Neural cell (in vitro differentiated cells): ENCODE results near the gene NCKAP5. TPM values are rescaled to one million over a fixed set of nuclear protein-coding genes. Genes with fewer than 3 reads are reported as not detected.

Source experiments
- H2AFZ ChIP-seq: fragments of 200-600, 300-800 bp; sonication (generic), shearing (Covaris generic); 2 replicates; pipeline ENCODE4 v1.6.0; 2014; ENCODE audit warnings: low read depth, mild to moderate bottlenecking, antibody characterized with exemption, low read length, moderate library complexity
- H3F3A ChIP-seq: fragments of 200-600 bp; shearing (Covaris generic); 2 replicates; pipeline ENCODE4 v1.6.1; 2016; ENCODE audit warnings: mild to moderate bottlenecking, moderate library complexity, mixed read lengths, antibody characterized with exemption, low read length; ENCODE audit not compliant: insufficient read depth, poor library complexity, severe bottlenecking
- H3K27ac ChIP-seq: fragments of 200-600, 300-800 bp; sonication (generic), shearing (Covaris generic); 2 replicates; pipeline ENCODE4 v1.5.1; 2014; ENCODE audit warnings: mild to moderate bottlenecking, low read length, moderate library complexity
- H3K27me3 ChIP-seq: fragments of 300-800, 200-600 bp; sonication (generic), shearing (Covaris generic); 2 replicates; pipeline ENCODE4 v1.6.0; 2014; ENCODE audit warnings: mild to moderate bottlenecking, low read depth, low read length, moderate library complexity; ENCODE audit not compliant: insufficient read depth
- H3K36me3 ChIP-seq: fragments of 300-800, 200-600 bp; sonication (generic), shearing (Covaris generic); 2 replicates; pipeline ENCODE4 v1.5.1; 2014; ENCODE audit warnings: mild to moderate bottlenecking, antibody characterized with exemption, low read length, moderate library complexity; ENCODE audit not compliant: insufficient read depth
- H3K4me2 ChIP-seq: fragments of 300-800, 200-600 bp; sonication (generic), shearing (Covaris generic); 2 replicates; pipeline ENCODE4 v1.6.0; 2014; ENCODE audit warnings: mild to moderate bottlenecking, low read length
- H3K4me3 ChIP-seq: fragments of 300-800, 200-600 bp; sonication (generic), shearing (Covaris generic); 2 replicates; pipeline ENCODE4 v1.5.1; 2014; ENCODE audit warnings: mild to moderate bottlenecking, low read length, moderate library complexity
- H3K79me2 ChIP-seq: fragments of 200-600 bp; shearing (Covaris generic); replicated peaks from 2 replicates; pipeline ENCODE4 v1.6.0; 2014; ENCODE audit warnings: mild to moderate bottlenecking, low read length, moderate library complexity; ENCODE audit not compliant: insufficient read depth
- H3K9ac ChIP-seq: fragments of 300-800, 200-600 bp; sonication (generic), shearing (Covaris generic); 2 replicates; pipeline ENCODE4 v1.6.1; 2016; ENCODE audit warnings: mild to moderate bottlenecking, low read length, mixed read lengths
- H3K9me2 ChIP-seq: fragments of 200-600 bp; shearing (Covaris generic); 2 replicates; pipeline ENCODE4 v1.6.1; 2016; ENCODE audit warnings: mild to moderate bottlenecking, low read length, mixed read lengths; ENCODE audit not compliant: insufficient read depth
- H3K9me3 ChIP-seq: fragments of 200-600, 300-800 bp; sonication (generic), shearing (Covaris generic); 2 replicates; pipeline ENCODE4 v1.6.1; 2016; ENCODE audit warnings: mild to moderate bottlenecking, mixed run types, low read length, moderate library complexity, mixed read lengths
- H4K20me1 ChIP-seq: fragments of 200-600 bp; shearing (Covaris generic); 2 replicates; pipeline ENCODE4 v1.6.1; 2016; ENCODE audit warnings: mild to moderate bottlenecking, mixed run types; ENCODE audit not compliant: insufficient read depth
- EP300 ChIP-seq: fragments of 450-650 bp; conservative IDR thresholded peaks from 2 replicates; pipeline ENCODE4 v1.6.1; 2014; ENCODE audit warnings: antibody characterized with exemption, mild to moderate bottlenecking, moderate library complexity; ENCODE audit not compliant: poor library complexity, severe bottlenecking
- EZH2 ChIP-seq: fragments of 200-600, 300-800 bp; shearing (Covaris generic), sonication (generic); IDR thresholded peaks from 2 replicates; pipeline ENCODE4 v1.6.1; 2014; ENCODE audit warnings: antibody characterized with exemption, low read length, borderline replicate concordance, mild to moderate bottlenecking; ENCODE audit not compliant: insufficient read depth, poor library complexity, severe bottlenecking
- MXI1 ChIP-seq: fragments of 450-650 bp; conservative IDR thresholded peaks from 2 replicates; pipeline ENCODE4 v1.6.1; 2014; ENCODE audit warnings: antibody characterized with exemption, mild to moderate bottlenecking; ENCODE audit not compliant: poor library complexity, severe bottlenecking
- POLR2AphosphoS5 ChIP-seq: IDR thresholded peaks from 2 replicates; pipeline ENCODE4 v1.6.1; 2012
- RAD21 ChIP-seq: fragments of 450-650 bp; conservative IDR thresholded peaks from 2 replicates; pipeline ENCODE4 v1.6.1; 2014; ENCODE audit warnings: antibody characterized with exemption, mild to moderate bottlenecking, moderate library complexity
- SMC3 ChIP-seq: fragments of 450-650 bp; conservative IDR thresholded peaks from 2 replicates; pipeline ENCODE4 v1.6.1; 2014; ENCODE audit warnings: antibody characterized with exemption, mild to moderate bottlenecking, moderate library complexity; ENCODE audit not compliant: poor library complexity
- polyA plus RNA-seq: library from polyadenylated mRNA; depleted of rRNA; stranded (reverse); fragments of >200 nt; gene quantifications from 2 replicates; pipeline ENCODE4 v1.2.3, GENCODE V29; 2014
- TF ChIP-seq, protein P1 (sequence below): fragments of 450-650 bp; IDR thresholded peaks from 2 replicates; pipeline ENCODE4 v1.5.1; 2014; ENCODE audit warnings: antibody characterized with exemption, mild to moderate bottlenecking, moderate library complexity; ENCODE audit not compliant: poor library complexity, severe bottlenecking
- TF ChIP-seq, protein P2 (sequence below): IDR thresholded peaks from 2 replicates; pipeline ENCODE4 v1.6.1; 2012; ENCODE audit warnings: borderline replicate concordance

NCKAP5 gene
- polyA plus RNA-seq, 1 donor from 2014 or later = 2.4 TPM

DNA sequence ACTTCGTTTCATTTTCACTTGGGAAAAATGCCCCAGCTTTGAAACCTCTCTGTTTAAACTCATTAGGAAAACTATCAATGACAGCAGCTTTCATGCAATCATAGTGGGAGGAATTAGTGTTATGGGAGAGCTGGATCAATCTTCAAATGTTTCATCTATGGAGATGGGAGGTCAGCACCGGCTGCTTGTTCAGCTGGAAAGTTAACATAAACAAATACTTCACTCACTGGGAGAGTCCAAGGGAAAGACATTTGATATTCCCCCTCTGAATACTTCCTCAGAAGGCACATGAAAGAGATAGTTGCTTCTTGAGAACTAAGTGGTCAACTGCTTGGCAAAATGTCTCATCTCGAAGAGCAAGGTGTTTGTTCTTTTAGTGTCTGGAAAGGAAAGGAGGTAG, 905.5 kb downstream of the NCKAP5 start:
- Histone ChIP-seq H3K4me3 (no peak overlapping the region), H3K36me3 (peaks cover 10% of the 10 kb centered on the region), H3K9ac (no peak overlapping the region), H3K9me3 (no peaks in the 10 kb centered on the region), H3K79me2 (peaks cover 11% of the 10 kb centered on the region), H3K4me2 (no peak overlapping the region), H2AFZ (no peak overlapping the region), H3F3A (peaks cover 4% of the 10 kb centered on the region), H3K27me3 (no peaks in the 10 kb centered on the region), H3K27ac (no peak overlapping the region), H3K9me2 (no peaks in the 10 kb centered on the region), H4K20me1 (no peaks in the 10 kb centered on the region)
- TF ChIP-seq, protein P1, sequence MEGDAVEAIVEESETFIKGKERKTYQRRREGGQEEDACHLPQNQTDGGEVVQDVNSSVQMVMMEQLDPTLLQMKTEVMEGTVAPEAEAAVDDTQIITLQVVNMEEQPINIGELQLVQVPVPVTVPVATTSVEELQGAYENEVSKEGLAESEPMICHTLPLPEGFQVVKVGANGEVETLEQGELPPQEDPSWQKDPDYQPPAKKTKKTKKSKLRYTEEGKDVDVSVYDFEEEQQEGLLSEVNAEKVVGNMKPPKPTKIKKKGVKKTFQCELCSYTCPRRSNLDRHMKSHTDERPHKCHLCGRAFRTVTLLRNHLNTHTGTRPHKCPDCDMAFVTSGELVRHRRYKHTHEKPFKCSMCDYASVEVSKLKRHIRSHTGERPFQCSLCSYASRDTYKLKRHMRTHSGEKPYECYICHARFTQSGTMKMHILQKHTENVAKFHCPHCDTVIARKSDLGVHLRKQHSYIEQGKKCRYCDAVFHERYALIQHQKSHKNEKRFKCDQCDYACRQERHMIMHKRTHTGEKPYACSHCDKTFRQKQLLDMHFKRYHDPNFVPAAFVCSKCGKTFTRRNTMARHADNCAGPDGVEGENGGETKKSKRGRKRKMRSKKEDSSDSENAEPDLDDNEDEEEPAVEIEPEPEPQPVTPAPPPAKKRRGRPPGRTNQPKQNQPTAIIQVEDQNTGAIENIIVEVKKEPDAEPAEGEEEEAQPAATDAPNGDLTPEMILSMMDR = no peak
- no peak for TF ChIP-seq POLR2AphosphoS5
- TF ChIP-seq, protein P2, sequence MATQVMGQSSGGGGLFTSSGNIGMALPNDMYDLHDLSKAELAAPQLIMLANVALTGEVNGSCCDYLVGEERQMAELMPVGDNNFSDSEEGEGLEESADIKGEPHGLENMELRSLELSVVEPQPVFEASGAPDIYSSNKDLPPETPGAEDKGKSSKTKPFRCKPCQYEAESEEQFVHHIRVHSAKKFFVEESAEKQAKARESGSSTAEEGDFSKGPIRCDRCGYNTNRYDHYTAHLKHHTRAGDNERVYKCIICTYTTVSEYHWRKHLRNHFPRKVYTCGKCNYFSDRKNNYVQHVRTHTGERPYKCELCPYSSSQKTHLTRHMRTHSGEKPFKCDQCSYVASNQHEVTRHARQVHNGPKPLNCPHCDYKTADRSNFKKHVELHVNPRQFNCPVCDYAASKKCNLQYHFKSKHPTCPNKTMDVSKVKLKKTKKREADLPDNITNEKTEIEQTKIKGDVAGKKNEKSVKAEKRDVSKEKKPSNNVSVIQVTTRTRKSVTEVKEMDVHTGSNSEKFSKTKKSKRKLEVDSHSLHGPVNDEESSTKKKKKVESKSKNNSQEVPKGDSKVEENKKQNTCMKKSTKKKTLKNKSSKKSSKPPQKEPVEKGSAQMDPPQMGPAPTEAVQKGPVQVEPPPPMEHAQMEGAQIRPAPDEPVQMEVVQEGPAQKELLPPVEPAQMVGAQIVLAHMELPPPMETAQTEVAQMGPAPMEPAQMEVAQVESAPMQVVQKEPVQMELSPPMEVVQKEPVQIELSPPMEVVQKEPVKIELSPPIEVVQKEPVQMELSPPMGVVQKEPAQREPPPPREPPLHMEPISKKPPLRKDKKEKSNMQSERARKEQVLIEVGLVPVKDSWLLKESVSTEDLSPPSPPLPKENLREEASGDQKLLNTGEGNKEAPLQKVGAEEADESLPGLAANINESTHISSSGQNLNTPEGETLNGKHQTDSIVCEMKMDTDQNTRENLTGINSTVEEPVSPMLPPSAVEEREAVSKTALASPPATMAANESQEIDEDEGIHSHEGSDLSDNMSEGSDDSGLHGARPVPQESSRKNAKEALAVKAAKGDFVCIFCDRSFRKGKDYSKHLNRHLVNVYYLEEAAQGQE = no peak
- TF ChIP-seq EZH2 = no peak
- no peak for TF ChIP-seq MXI1
- TF ChIP-seq RAD21 = no peak
- TF ChIP-seq EP300 = no peak
- no peak for TF ChIP-seq SMC3

DNA sequence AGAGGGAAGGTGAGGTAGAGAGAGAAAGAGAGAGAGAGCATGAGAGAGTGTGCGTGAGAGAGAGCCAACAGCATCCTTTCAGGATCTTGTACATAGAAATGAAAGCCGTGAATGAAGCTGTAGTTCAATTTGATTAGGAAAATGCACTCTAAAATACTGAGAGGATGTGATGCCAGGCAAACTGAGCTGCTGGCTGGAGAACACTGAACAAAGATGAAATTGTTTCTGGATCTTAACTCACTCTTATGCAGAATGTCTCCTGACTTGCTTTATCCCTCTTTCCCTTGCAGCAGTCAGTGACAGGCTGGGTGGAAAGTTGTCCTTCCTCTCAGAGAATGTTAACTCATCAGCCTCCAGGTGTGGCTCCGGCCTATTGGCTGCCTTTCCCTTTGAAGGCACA, 908.9 kb downstream of the NCKAP5 start:
- Histone ChIP-seq H2AFZ (no peak overlapping the region), H3K79me2 (peaks cover 3% of the 10 kb centered on the region), H3K27me3 (no peaks in the 10 kb centered on the region), H3F3A (peaks cover 3% of the 10 kb centered on the region), H3K4me3 (no peak overlapping the region), H3K9me2 (no peaks in the 10 kb centered on the region), H3K36me3 (peaks cover 10% of the 10 kb centered on the region), H3K9ac (no peak overlapping the region), H3K27ac (no peak overlapping the region), H3K4me2 (no peak overlapping the region), H3K9me3 (no peaks in the 10 kb centered on the region), H4K20me1 (no peaks in the 10 kb centered on the region)
- TF ChIP-seq EP300 (no peak), MXI1 (no peak), RAD21 (no peak), EZH2 (no peak), SMC3 (no peak), POLR2AphosphoS5 (no peak)
